ENCODE measurements around the gene SCAMP1.

DNA sequence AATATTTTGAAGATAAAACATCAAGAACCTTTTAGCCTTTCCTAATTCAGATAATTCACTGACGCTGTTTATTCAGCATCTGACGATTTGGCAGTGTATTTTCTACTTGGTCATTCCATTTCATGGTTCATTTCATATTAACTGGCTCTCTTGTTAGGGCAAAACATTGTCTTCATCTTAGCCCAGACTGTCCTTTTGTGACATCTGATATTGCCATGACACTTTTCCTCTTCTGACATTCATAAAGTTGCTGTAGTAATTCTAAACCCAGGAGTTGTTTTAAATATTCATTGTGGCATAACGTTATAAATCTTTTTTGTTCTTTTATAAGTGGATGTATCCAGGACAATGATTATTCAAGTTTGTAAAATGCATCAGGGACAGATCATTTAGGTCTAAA, 1.8 kb downstream of the SCAMP1 start:
- TF ChIP-seq POLR2A (IDR thresholded peaks at IDR 0.05; ENCODE audit: low read length), result no peak
- TF ChIP-seq GATA1 (IDR thresholded peaks at IDR 0.05; ENCODE audit: low read depth, low read length), result no peak
